ENCODE results near the gene SRCIN1.

The SRCIN1 gene

DNA sequence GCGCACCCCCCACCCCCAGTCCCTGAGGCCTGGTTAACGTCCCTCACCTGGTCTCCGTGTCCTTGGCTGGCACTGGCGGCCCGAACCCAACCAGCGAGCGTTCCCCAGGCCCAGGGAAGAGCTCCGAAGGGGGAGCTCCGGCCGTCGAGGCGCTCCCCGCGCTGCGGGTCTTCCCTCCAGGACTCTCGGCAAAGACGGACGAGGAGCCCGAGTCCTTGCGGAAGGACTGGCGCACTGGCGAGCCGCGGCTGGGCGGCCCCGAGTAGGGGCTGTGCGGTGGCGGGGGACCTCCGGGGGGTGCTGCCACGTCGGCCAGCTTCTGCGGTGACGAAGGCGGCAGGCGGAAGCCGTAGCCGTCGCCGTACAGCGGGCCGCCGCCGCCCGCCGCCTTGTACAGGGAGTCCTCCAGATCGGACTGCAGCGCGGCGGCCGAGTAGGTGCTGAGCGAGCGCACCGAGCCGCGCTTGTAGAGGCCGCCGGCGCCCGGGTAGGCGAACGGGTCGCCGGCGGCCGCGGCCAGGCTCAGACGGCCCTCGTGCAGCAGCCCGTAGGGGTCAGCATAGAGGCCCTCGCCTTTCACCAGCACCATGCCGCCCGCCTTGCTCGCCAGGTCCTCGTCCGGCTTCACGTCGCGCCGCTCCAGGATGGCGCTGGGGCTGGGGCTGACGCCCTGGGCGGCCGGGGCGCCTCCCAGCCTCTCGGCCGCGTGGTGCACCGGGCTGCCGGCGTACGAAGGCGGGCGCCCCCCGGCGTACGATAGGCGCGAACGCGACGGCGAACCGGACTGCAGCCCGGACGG is 44.1 kb downstream of the SRCIN1 start:
- Histone ChIP-seq H3K36me3 (no peaks in the 10 kb centered on the region), H3K27me3 (peaks cover 69 to 83% (median 75%) of the 10 kb centered on the region in 11 experiments), H3K27ac (no peak overlapping the region), H3K9ac (no peak overlapping the region), H3K4me2 (peak overlapping the region in 1 of 11 experiments; percentile 99; a peak in 1 of 22 replicates), H3K9me3 (replicated peaks in 1 of 11) (peaks cover 0 to 14% (median 0%) of the 10 kb centered on the region in 11 experiments; a peak in 5 of 22 replicates), H4K20me1 (peaks cover 0 to 66% (median 21%) of the 10 kb centered on the region in 11 experiments; a peak in 17 of 22 replicates), H3K4me3 (no peak overlapping the region), H3K4me1 (peaks cover 42 to 70% (median 52%) of the 10 kb centered on the region in 10 experiments)
- TF ChIP-seq Cebpa-rat (IDR thresholded peaks at IDR 0.05), result no peak

DNA sequence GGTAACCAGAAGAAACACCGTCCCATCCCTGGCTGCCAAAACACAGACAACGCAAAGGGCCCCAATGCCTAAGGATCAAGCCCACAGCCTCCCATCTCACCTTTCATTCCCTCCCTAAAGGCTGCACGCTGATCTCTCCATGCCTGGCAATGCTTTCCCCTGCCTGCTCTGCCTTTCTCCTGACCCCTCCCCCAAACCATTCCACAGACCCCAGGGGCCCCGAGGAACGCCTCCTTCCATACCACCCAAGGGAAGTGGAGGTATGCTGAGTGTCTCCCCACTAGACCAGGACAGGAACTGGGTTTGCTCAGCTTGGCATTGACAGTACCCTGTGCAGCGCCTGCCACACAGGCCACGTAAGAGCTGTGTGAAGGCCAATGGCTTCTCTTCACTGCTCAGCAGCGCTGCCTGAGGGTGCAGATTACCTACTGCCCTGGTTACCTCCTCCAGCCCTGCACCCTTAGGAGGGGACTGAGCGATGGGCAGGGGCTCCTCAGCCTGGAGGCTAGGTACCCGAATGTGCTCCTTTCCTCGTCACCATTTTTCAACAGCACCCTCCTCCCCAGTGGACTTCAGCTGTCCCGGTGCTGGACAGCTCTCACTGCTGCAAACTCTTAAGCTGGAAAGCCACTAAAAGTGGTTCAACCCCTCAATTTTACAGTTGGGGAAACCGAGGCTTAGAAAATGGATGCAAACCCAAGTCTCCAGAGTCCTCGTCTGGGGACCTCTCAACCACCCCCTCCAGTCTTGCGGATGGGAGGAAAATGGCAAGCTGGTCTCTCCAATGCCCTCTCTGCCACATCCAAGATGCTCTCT is 45.0 kb downstream of the SRCIN1 start:
- H3K27me3 ChIP-seq, result peaks cover 60 to 74% (median 66%) of the 10 kb centered on the region in 11 experiments
- H3K9ac ChIP-seq, result no peak overlapping the region
- H3K9me3 ChIP-seq (replicated peaks in 1 of 11), result peaks cover 0 to 14% (median 0%) of the 10 kb centered on the region in 11 experiments; a peak in 5 of 22 replicates
- H3K4me3 ChIP-seq, result peak overlapping the region in 3 of 10 experiments; percentile 57 to 68 (median 59); a peak in 4 of 20 replicates
- H3K27ac ChIP-seq, result no peak overlapping the region
- H4K20me1 ChIP-seq, result peaks cover 0 to 60% (median 17%) of the 10 kb centered on the region in 11 experiments; a peak in 17 of 22 replicates
- H3K4me2 ChIP-seq, result peak overlapping the region; percentile 88 to 100 (median 98)
- peaks cover 52 to 70% (median 54%) of the 10 kb centered on the region in 10 experiments for H3K4me1 ChIP-seq
- H3K36me3 ChIP-seq, result no peaks in the 10 kb centered on the region
- no peak for TF ChIP-seq Cebpa-rat (IDR thresholded peaks at IDR 0.05)

DNA sequence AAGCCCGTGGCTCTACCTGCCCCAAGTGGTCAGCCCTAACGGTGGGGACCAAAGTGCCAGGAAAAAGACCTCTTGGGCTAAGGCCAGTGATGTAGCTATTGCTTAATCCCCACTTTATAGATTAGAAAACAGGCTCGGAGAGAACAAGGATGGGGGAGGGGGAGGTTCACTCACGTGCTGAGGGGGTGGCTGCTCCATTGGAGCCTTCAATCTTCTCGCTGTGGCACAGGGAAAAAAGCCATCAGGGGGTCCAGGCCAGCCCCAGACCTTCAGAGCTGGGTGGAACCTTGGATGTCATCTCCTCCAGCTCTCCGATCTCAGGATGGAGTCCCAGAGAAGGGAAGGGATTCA is 45.9 kb downstream of the SRCIN1 start:
- no peak for TF ChIP-seq Cebpa-rat (IDR thresholded peaks at IDR 0.05)
- H3K9ac ChIP-seq, result peak overlapping the region in 8 of 11 experiments; percentile 15 to 69 (median 62); a peak in 10 of 22 replicates
- peaks cover 0 to 14% (median 0%) of the 10 kb centered on the region in 11 experiments; a peak in 5 of 22 replicates for H3K9me3 ChIP-seq (replicated peaks in 1 of 11)
- H3K36me3 ChIP-seq, result no peaks in the 10 kb centered on the region
- H3K4me2 ChIP-seq, result peak overlapping the region; percentile 88 to 100 (median 98)
- peaks cover 52 to 73% (median 58%) of the 10 kb centered on the region in 10 experiments for H3K4me1 ChIP-seq
- H4K20me1 ChIP-seq, result peaks cover 0 to 58% (median 17%) of the 10 kb centered on the region in 11 experiments; a peak in 16 of 22 replicates
- no peak overlapping the region; a peak in 2 of 22 replicates for H3K27ac ChIP-seq
- H3K27me3 ChIP-seq, result peaks cover 52 to 65% (median 58%) of the 10 kb centered on the region in 11 experiments
- peak overlapping the region; percentile 47 to 68 (median 59) for H3K4me3 ChIP-seq

DNA sequence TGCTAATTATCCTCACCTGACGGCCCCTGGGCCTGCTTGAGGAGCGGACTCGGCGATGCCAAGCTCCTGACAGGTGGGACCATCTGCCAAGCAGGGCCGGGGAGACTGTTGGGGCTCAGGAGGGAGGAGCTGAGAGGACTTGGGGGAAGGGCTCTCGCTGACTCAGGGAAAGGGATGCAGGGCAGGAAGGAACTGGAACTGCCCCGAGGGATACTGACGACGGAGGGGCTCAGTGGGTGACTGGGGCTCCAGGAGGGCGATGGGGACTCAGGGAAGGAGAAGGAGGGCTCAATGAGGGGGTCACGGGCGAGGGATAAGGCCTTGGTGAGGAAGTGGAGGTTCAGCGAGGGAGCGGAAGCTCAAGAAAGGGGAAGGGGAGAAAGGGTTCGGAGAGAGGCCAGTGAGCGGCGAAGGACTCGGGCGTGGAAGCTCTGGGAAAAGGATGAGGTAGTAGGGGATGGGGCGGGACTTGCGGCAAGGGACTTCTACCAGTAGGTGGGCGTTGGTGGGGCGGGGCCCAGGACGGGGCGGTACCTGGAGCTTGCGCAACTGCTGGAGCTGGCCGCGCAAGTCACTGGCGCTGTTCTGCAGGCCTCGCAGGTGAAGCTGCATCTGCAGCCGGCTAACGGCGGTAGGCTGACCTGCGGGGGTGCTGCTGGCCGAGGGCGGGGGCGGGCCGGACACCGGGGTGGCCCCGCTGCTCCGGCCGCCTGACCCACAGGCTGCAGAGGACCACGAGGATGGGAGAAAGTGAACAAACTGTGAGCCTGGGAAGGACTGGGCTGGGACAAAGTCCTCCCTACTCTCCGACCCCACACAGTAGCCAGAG is 46.5 kb downstream of the SRCIN1 start:
- Histone ChIP-seq H3K4me3 (peak overlapping the region; percentile 47 to 68 (median 59)), H3K4me1 (peaks cover 52 to 79% (median 63%) of the 10 kb centered on the region in 10 experiments), H3K9me3 (replicated peaks in 1 of 11) (peaks cover 0 to 14% (median 0%) of the 10 kb centered on the region in 11 experiments; a peak in 5 of 22 replicates), H3K4me2 (peak overlapping the region; percentile 88 to 100 (median 98)), H3K27ac (peak overlapping the region in 10 of 11 experiments; percentile 30 to 71 (median 52); a peak in 17 of 22 replicates), H3K9ac (peak overlapping the region in 10 of 11 experiments; percentile 32 to 69 (median 60); a peak in 20 of 22 replicates), H4K20me1 (peaks cover 0 to 56% (median 17%) of the 10 kb centered on the region in 11 experiments; a peak in 16 of 22 replicates), H3K36me3 (no peaks in the 10 kb centered on the region), H3K27me3 (peaks cover 47 to 59% (median 52%) of the 10 kb centered on the region in 11 experiments)
- TF ChIP-seq Cebpa-rat (IDR thresholded peaks at IDR 0.05), result peak; percentile 38 to 98 (median 92); a peak in 18 of 22 replicates

DNA sequence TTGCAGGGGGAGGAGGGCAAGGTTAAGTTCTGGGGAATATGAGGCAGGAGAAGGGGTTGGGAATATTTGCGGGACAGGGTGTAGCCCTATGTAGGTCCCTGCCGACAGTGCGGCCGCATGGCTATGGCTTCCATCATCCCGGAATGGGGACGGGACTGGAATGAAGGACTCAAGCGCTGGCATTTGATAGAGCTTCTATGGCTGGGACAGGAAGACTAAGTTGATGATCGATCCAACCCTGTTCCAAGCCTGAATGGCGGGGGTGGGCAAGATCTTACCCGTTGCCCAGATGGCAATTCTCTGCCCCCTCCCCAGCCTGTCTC is 47.1 kb downstream of the SRCIN1 start:
- H3K4me3 ChIP-seq, result peak overlapping the region; percentile 47 to 68 (median 59)
- peak overlapping the region in 10 of 11 experiments; percentile 32 to 69 (median 60); a peak in 21 of 22 replicates for H3K9ac ChIP-seq
- H3K27me3 ChIP-seq, result peaks cover 41 to 54% (median 47%) of the 10 kb centered on the region in 11 experiments
- H3K4me1 ChIP-seq, result peaks cover 52 to 79% (median 68%) of the 10 kb centered on the region in 10 experiments
- H4K20me1 ChIP-seq, result peaks cover 0 to 51% (median 17%) of the 10 kb centered on the region in 11 experiments; a peak in 16 of 22 replicates
- H3K9me3 ChIP-seq (replicated peaks in 1 of 11), result peaks cover 0 to 14% (median 0%) of the 10 kb centered on the region in 11 experiments; a peak in 5 of 22 replicates
- peak overlapping the region in 7 of 11 experiments; percentile 32 to 71 (median 61); a peak in 13 of 22 replicates for H3K27ac ChIP-seq
- no peak for TF ChIP-seq Cebpa-rat (IDR thresholded peaks at IDR 0.05)
- H3K4me2 ChIP-seq, result peak overlapping the region; percentile 88 to 100 (median 98)
- no peaks in the 10 kb centered on the region for H3K36me3 ChIP-seq

DNA sequence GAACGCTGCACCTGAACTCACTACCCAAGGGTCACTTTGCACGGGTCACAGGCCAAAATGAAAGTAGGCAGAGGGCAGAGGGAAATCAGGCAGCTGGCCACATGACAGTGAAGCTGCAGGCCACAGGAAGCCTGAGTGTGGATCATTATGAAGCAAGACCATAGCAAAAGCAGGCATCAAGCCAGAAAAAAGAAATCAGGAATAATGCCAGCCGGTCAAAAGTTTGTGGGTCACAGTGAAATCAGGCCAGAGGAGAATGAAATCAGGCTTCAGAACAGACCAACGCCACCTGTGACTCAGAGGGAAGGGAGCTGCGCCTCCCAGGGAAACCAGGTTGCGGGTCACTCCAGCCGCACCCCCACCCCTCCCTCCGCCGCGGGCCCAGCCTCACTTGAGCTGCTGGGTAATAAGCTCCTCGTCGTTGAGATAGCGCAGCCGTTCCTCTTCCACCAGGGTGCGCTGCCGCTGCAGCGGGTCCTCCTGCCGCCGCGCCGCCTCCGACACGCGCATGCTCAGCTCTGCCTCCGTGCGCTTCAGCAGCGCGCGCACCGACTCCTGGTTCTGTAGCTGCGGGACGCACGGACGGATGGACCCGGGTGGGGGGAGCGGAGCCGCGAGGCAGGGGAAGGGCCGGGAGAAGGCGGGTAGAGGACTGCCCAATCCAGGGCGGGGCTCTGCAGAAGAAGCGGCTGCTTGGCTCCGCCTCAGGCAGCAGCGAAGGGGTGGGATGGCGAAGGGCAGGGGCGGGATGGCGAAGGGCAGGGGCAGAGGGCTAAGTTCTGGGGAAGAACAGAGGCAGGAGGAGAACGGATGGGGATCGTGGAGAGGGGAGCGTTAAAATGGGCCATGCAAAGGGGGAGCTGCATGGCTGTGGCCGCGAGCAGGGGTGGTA is 47.7 kb downstream of the SRCIN1 start:
- Histone ChIP-seq H3K4me3 (peak overlapping the region; percentile 47 to 68 (median 59)), H3K4me1 (peaks cover 47 to 74% (median 65%) of the 10 kb centered on the region in 10 experiments), H3K36me3 (no peaks in the 10 kb centered on the region), H3K9me3 (replicated peaks in 1 of 11) (peaks cover 0 to 14% (median 0%) of the 10 kb centered on the region in 11 experiments; a peak in 5 of 22 replicates), H3K4me2 (peak overlapping the region; percentile 88 to 100 (median 98)), H3K27ac (peak overlapping the region in 7 of 11 experiments; percentile 32 to 71 (median 61); a peak in 11 of 22 replicates), H4K20me1 (peaks cover 0 to 46% (median 17%) of the 10 kb centered on the region in 11 experiments; a peak in 15 of 22 replicates), H3K9ac (peak overlapping the region in 10 of 11 experiments; percentile 32 to 69 (median 60); a peak in 17 of 22 replicates), H3K27me3 (peaks cover 35 to 47% (median 43%) of the 10 kb centered on the region in 11 experiments)
- TF ChIP-seq Cebpa-rat (IDR thresholded peaks at IDR 0.05), result no peak

DNA sequence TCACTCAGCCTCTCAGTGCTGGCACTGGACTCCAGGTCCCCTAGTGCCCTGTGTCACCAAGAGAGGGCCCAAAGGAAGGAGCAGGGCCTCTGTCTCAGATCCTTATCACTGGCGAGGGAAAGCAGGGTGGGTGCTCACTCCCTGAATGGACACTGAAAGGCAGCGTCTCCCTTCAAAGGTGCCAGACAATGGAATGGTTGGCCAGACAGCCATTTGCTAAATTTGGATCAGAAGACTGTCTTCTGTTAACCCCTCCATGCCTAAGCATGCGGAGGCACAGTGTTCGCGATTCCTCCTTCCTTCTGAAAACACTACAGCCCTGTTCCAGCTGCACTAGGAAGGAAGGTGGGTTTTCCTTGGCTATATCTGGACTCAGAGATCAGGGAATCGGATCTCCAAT is 48.4 kb downstream of the SRCIN1 start:
- peaks cover 28 to 41% (median 36%) of the 10 kb centered on the region in 11 experiments for H3K27me3 ChIP-seq
- peaks cover 0 to 12% (median 0%) of the 10 kb centered on the region in 11 experiments; a peak in 5 of 22 replicates for H3K9me3 ChIP-seq (replicated peaks in 1 of 11)
- no peaks in the 10 kb centered on the region for H3K36me3 ChIP-seq
- H3K4me2 ChIP-seq, result peak overlapping the region; percentile 88 to 100 (median 98)
- peaks cover 0 to 41% (median 14%) of the 10 kb centered on the region in 11 experiments; a peak in 15 of 22 replicates for H4K20me1 ChIP-seq
- H3K4me1 ChIP-seq, result peaks cover 47 to 72% (median 65%) of the 10 kb centered on the region in 10 experiments
- H3K9ac ChIP-seq, result peak overlapping the region in 6 of 11 experiments; percentile 5 to 63 (median 47); a peak in 4 of 22 replicates
- H3K4me3 ChIP-seq, result peak overlapping the region in 1 of 10 experiments; percentile 59; a peak in 2 of 20 replicates
- no peak for TF ChIP-seq Cebpa-rat (IDR thresholded peaks at IDR 0.05)
- no peak overlapping the region for H3K27ac ChIP-seq

Measured in BLaER1 treated with 17β-estradiol and CSF1 and Interleukin-3, amounts not matched to agents 10 nM and 100 nM (cell line).